GM23338 (cell line): ENCODE results near the gene SLC22A5. TPM values are rescaled to one million over a fixed set of nuclear protein-coding genes. Genes with fewer than 3 reads are reported as not detected.

Experiments
- ATAC-seq: fragments of 200-7000 bp; cut with Tn5 transposase; 3 replicates; pipeline ENCODE4 v1.9.1; 2020
- DNase-seq: peaks from one replicate; pipeline ENCODE4 v3.0.0-alpha.2; 2015; ENCODE audit warnings: low spot score
- H2AFZ ChIP-seq: fragments of 200-600 bp; sonication (generic); 2 replicates; pipeline ENCODE4 v1.8.0; 2016; ENCODE audit warnings: antibody characterized with exemption, mild to moderate bottlenecking, moderate library complexity
- H3F3A ChIP-seq: fragments of 200-600 bp; sonication (generic); replicated peaks from 2 replicates; pipeline ENCODE4 v1.8.0; 2017; ENCODE audit warnings: antibody characterized with exemption, mixed run types, low read depth
- H3K27ac ChIP-seq: fragments of 200-600 bp; sonication (generic); 2 replicates; pipeline ENCODE4 v1.6.1; 2016; ENCODE audit warnings: low read depth
- H3K27me3 ChIP-seq: fragments of 200-600 bp; sonication (generic); 2 replicates; pipeline ENCODE4 v1.8.0; 2016; ENCODE audit warnings: mild to moderate bottlenecking, mixed run types, moderate library complexity; ENCODE audit not compliant: insufficient read depth
- H3K36me3 ChIP-seq: fragments of 200-600 bp; sonication (generic); 2 replicates; pipeline ENCODE4 v1.8.0; 2016; ENCODE audit warnings: mild to moderate bottlenecking; ENCODE audit not compliant: insufficient read depth
- H3K4me1 ChIP-seq: fragments of 200-600 bp; sonication (generic); 2 replicates; pipeline ENCODE4 v1.8.0; 2016; ENCODE audit warnings: mild to moderate bottlenecking, moderate library complexity; ENCODE audit not compliant: insufficient read depth
- H3K4me2 ChIP-seq: fragments of 200-600 bp; sonication (generic); 2 replicates; pipeline ENCODE4 v1.7.1; 2017; ENCODE audit warnings: mixed run types
- H3K4me3 ChIP-seq: fragments of 200-600 bp; sonication (generic); 2 replicates; pipeline ENCODE4 v1.6.1; 2016; ENCODE audit warnings: mixed run types
- H3K79me2 ChIP-seq: fragments of 200-600 bp; sonication (generic); replicated peaks from 2 replicates; pipeline ENCODE4 v1.8.0; 2017; ENCODE audit warnings: mild to moderate bottlenecking; ENCODE audit not compliant: insufficient read depth
- H3K9me2 ChIP-seq: fragments of 200-600 bp; sonication (generic); 2 replicates; pipeline ENCODE4 v1.8.0; 2017; ENCODE audit not compliant: insufficient read depth
- H4K20me1 ChIP-seq: fragments of 200-600 bp; sonication (generic); replicated peaks from 2 replicates; pipeline ENCODE4 v1.8.0; 2017; ENCODE audit warnings: mild to moderate bottlenecking; ENCODE audit not compliant: insufficient read depth
- H3K27ac Mint-ChIP-seq: 2 replicates; pipeline ENCODE4 v1.8.0; 2020; ENCODE audit warnings: inconsistent platforms, mild to moderate bottlenecking, moderate library complexity, mixed read lengths
- H3K27me3 Mint-ChIP-seq: 3 replicates; pipeline ENCODE4 v1.8.0; 2022; ENCODE audit warnings: low read depth, mild to moderate bottlenecking, moderate library complexity, mixed read lengths, inconsistent platforms; ENCODE audit not compliant: insufficient read depth, poor library complexity
- H3K36me3 Mint-ChIP-seq: 3 replicates; pipeline ENCODE4 v1.8.0; 2021; ENCODE audit warnings: low read depth, mild to moderate bottlenecking, inconsistent platforms, moderate library complexity, mixed read lengths
- H3K4me1 Mint-ChIP-seq: 3 replicates; pipeline ENCODE4 v1.8.0; 2020; ENCODE audit warnings: mild to moderate bottlenecking, inconsistent platforms, mixed read lengths
- H3K4me3 Mint-ChIP-seq: 3 replicates; pipeline ENCODE4 v1.8.0; 2021; ENCODE audit warnings: moderate library complexity, mild to moderate bottlenecking, inconsistent platforms, mixed read lengths
- H3K9me3 Mint-ChIP-seq: 3 replicates; pipeline ENCODE4 v1.8.0; 2020; ENCODE audit warnings: moderate library complexity, mild to moderate bottlenecking, inconsistent platforms, mixed read lengths
- CTCF ChIP-seq, 2 experiments: fragments of 200-600 bp in 1 of 2; sonication (generic) in 1 of 2; conservative IDR thresholded peaks; 2 replicates each; pipeline versions ENCODE4 v1.5.1 to v1.6.1; 2016 to 2017; ENCODE audit warnings: antibody characterized with exemption in 2 of 2, low read depth in 2 of 2, mild to moderate bottlenecking in 2 of 2, moderate library complexity in 1 of 2
- ETS1 ChIP-seq: IDR thresholded peaks from 2 replicates; pipeline ENCODE4 v1.6.1; 2016; ENCODE audit warnings: antibody characterized with exemption
- EZH2 ChIP-seq: fragments of 200-600 bp; sonication (generic); IDR thresholded peaks from one replicate; pipeline ENCODE4 v1.8.0; 2017; ENCODE audit warnings: antibody characterized with exemption, mild to moderate bottlenecking, low read depth; ENCODE audit not compliant: unreplicated experiment
- JUNB ChIP-seq: IDR thresholded peaks from one replicate; pipeline ENCODE4 v1.6.1; 2016; ENCODE audit warnings: antibody characterized with exemption; ENCODE audit not compliant: unreplicated experiment
- POLR2AphosphoS5 ChIP-seq: IDR thresholded peaks from 2 replicates; pipeline ENCODE4 v1.6.1; 2016; ENCODE audit warnings: antibody characterized with exemption, low read depth
- REST ChIP-seq: IDR thresholded peaks from one replicate; pipeline ENCODE4 v1.6.1; 2018; ENCODE audit warnings: antibody characterized with exemption; ENCODE audit not compliant: unreplicated experiment
- STAT1 ChIP-seq: IDR thresholded peaks from one replicate; pipeline ENCODE4 v1.6.1; 2016; ENCODE audit warnings: antibody characterized with exemption; ENCODE audit not compliant: unreplicated experiment
- ZNF114 ChIP-seq: fragments of 250-450 bp; sonication (Bioruptor Pico); IDR thresholded peaks from 2 replicates; pipeline ENCODE4 v1.5.0; 2020; ENCODE audit warnings: mild to moderate bottlenecking, moderate library complexity
- ZNF331 ChIP-seq: fragments of 250-450 bp; sonication (Bioruptor Pico); IDR thresholded peaks from 2 replicates; pipeline ENCODE4 v1.5.0; 2020; ENCODE audit warnings: low read depth, mild to moderate bottlenecking, moderate library complexity
- ZNF462 ChIP-seq: fragments of 250-450 bp; sonication (Bioruptor Pico); IDR thresholded peaks from 2 replicates; pipeline ENCODE4 v1.5.0; 2020; ENCODE audit warnings: mild to moderate bottlenecking, moderate library complexity
- polyA plus RNA-seq: library from polyadenylated mRNA; unstranded; fragments of >200 nt; fragmentation: Nextera tagmentation; extraction: Ambion mirVana; gene quantifications from 2 replicates; pipeline ENCODE4 v1.2.1, GENCODE V29; 2016
- total RNA-seq: library from RNA; depleted of rRNA; stranded (reverse); fragments of >200 nt; shearing (Covaris generic); gene quantifications from 2 replicates; pipeline ENCODE4 v1.2.3, GENCODE V29; 2014

Gene SLC22A5
- total and polyA plus RNA-seq, 2 experiments from 2014 or later = 1.9 to 2.4 TPM

GRCh38 chr5:132381614-132382013 is 12.1 kb downstream of the SLC22A5 start (continued):
- TF ChIP-seq ETS1 = no peak
- TF ChIP-seq REST = no peak
- TF ChIP-seq ZNF114 = no peak
- no peak for TF ChIP-seq EZH2
- TF ChIP-seq JUNB = no peak
- TF ChIP-seq STAT1 = no peak

GRCh38 chr5:132383261-132383660 is 13.8 kb downstream of the SLC22A5 start:
- H3K4me3 Mint-ChIP-seq = no peak overlapping the region
- no peak overlapping the region for H3K27ac Mint-ChIP-seq
- no peaks in the 10 kb centered on the region for H3K36me3 Mint-ChIP-seq
- peaks cover 13% of the 10 kb centered on the region; the same call in 2 of the 3 replicates for H3K4me1 Mint-ChIP-seq
- H3K4me3 ChIP-seq = no peak overlapping the region
- no peak for ATAC-seq
- no peaks in the 10 kb centered on the region for H3K79me2 ChIP-seq
- no peak overlapping the region for H3K27ac ChIP-seq
- no peak overlapping the region for H3K4me2 ChIP-seq
- H3K9me3 Mint-ChIP-seq = no peaks in the 10 kb centered on the region
- H3K36me3 ChIP-seq = no peaks in the 10 kb centered on the region
- no peaks in the 10 kb centered on the region for H3K27me3 ChIP-seq
- no peaks in the 10 kb centered on the region for H3K27me3 Mint-ChIP-seq
- no peak overlapping the region for H2AFZ ChIP-seq
- no peaks in the 10 kb centered on the region for H3K9me2 ChIP-seq
- no peaks in the 10 kb centered on the region for H4K20me1 ChIP-seq
- peaks cover 11% of the 10 kb centered on the region for H3K4me1 ChIP-seq
- no peaks in the 10 kb centered on the region for H3F3A ChIP-seq
- DNase-seq = no peak
- TF ChIP-seq CTCF (conservative IDR thresholded peaks at IDR 0.05; ENCODE audit: low read depth in 2 of 2) = no peak
- TF ChIP-seq ZNF462 (CRISPR knock-in tag) = no peak
- no peak for TF ChIP-seq ZNF331
- TF ChIP-seq EZH2 = no peak
- TF ChIP-seq POLR2AphosphoS5 = no peak
